Skeletal muscle cell (primary cell): ENCODE measurements around the gene LCLAT1.
"Not testable (repeated sequence)": the region's sequence is repeated elsewhere in the genome, so short reads cannot be mapped to it uniquely, and the experiment has no call there.

Experiments used
- DNase-seq: peaks from one replicate; pipeline ENCODE4 v3.0.0-alpha.2; 2010; ENCODE audit warnings: low read depth
- H3K4me3 ChIP-seq: 2 replicates; pipeline ENCODE4 v1.5.1; 2011; ENCODE audit warnings: low read depth, mild to moderate bottlenecking, control low read depth, low read length, moderate library complexity

LCLAT1 gene

DNA sequence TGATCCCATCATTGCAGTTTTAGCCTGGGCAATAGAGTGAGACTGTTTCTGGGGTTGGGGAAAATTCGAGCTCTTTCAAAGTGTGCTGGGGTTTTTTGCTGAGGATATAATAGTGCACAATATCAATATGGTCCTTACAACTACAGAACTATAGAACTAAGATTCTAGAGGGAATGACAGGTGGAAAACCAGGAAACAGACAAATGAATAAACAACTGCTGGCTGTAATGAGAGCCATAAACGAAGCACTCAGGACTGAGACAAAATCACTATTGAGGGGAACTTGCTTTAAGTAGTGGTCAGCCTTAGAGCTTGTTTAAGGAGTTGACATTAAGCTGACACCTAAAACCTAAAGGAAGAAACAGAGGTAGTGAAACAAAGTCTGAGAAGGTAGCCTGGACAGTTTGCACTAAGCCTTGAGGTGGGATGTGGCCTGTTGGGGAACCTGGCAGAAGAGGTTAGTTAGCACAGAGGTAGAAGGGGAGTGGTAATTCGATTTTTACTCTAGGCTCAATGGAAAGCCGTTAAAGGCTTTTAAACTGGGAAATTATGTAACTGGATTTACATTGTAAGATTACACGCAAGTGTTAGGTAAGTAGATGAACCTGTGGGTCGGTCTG lies 33.8 kb downstream of the LCLAT1 start:
- no peak overlapping the region for H3K4me3 ChIP-seq

DNA sequence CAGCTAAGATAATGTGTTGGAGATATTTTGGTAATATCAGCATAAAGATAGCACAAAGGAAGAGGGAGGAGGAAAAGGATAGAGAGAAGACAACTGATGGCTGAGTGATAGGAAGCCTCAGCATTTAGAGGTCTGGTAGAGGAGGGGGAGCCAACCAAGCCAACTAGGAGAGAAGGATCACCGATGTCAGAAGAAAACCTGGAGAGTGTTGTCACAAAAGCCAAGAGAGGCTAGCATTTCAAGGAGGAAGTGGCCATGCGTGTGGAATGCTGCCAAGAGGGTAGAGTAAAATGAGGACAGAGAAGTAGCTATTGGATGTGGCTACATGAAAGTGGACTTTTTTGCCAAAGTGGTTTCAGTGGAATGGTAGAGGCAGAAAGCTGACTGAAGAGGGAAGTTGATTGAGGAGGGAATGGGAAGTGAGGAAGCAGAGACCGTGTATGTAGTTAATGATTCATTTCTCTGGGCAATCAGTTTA lies 34.3 kb downstream of the LCLAT1 start:
- H3K4me3 ChIP-seq, result no peak overlapping the region
- DNase-seq, result no peak

More for the DNA sequence above, 33.8 kb downstream of the LCLAT1 start:
- DNase-seq, result no peak

DNA sequence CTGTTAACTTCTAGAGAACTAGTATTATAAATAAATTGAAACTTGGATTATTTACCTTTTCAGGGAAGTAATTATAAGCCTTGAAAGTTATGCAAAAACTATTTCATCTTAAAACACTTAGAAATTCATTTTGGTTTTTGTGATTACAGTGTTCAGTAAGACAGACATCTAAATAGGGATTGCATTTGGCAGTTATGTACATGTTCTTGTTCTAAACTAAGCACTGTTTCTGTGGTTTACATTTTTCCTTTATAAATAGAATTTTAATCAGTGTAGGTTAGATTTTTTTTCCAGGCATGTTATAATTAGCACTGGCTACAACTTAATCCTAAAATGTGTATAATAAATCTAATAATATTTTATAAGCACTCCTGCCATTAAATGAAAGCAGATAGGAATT lies 35.0 kb downstream of the LCLAT1 start:
- no peak for DNase-seq
- H3K4me3 ChIP-seq, result no peak overlapping the region

DNA sequence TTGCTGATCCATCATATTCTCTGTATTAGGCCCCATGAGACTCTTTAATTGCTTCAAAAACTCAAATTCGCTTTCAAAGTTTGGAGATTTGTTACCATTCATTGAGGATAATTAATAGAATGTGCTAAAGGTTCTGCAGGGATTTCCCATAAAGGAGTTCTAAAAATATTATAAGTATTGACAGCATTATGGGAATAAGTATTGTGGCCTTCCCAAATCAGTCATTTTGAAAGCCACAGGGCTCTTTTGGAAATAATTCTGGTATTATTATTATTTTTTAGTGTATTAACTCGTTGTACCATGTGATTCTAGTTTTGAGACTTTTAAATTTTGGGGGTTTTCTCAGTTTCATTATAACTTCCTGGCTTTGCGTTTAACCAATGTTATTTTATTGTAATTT lies 37.1 kb downstream of the LCLAT1 start:
- DNase-seq, result no peak
- no peak overlapping the region for H3K4me3 ChIP-seq

DNA sequence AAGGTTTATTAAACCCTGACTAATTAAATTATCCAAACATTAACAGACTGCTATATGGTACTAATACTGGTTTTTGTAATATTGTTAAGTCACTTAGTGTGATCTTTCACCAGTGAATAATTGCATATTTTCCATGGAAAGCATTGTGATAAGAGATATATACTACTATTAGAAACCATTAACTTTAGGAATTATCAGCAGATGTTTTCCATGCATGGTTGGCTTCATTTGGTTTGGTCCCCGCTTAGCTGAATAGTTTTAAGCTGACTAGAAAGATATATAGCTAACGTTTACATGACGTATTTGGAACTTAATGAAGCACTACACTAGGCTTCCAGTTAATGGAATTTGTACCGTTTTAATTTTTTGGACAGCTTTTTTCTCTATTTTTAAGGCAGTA lies 37.9 kb downstream of the LCLAT1 start:
- DNase-seq, result no peak

DNA sequence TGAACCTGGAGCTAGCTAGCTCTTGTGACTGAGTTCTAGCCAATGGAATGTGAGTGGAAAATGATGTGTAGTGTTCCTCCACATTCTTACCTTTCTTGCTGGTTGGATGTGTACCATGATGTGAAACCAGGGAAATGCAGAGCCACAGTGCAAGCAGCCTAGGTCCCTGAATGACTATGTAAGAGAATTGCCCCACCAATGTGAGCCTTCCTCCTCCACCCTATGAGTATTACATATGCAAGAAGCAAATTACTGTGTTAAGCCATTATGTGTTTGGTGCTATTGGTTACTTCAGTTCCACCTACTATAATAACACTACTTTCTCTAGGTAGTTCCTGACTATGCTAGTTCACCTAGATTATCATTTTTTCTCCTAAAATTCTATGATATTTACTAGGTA lies 39.6 kb downstream of the LCLAT1 start:
- H3K4me3 ChIP-seq, result no peak overlapping the region
- no peak for DNase-seq

More for the DNA sequence above, 37.9 kb downstream of the LCLAT1 start:
- no peak overlapping the region for H3K4me3 ChIP-seq

DNA sequence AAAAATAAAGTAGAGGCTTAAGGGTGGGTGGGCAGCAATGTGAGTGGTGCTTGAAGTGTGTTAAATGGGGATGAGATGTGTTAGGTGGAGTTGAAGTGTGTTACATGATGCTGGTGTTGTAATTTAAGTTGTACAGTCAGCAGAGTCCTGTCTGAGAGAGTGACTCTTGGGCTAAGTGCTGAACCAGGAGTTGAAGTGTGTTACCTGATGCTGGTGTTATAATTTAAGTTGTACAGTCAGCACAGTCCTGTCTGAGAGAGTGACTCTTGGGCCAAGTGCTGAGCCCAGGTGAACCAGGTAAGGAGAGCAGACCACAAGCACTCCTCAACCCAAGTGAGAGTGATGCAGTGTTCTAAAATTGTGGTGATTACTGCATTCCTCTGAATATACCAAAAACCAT lies 40.6 kb downstream of the LCLAT1 start:
- H3K4me3 ChIP-seq, result no peak overlapping the region

DNA sequence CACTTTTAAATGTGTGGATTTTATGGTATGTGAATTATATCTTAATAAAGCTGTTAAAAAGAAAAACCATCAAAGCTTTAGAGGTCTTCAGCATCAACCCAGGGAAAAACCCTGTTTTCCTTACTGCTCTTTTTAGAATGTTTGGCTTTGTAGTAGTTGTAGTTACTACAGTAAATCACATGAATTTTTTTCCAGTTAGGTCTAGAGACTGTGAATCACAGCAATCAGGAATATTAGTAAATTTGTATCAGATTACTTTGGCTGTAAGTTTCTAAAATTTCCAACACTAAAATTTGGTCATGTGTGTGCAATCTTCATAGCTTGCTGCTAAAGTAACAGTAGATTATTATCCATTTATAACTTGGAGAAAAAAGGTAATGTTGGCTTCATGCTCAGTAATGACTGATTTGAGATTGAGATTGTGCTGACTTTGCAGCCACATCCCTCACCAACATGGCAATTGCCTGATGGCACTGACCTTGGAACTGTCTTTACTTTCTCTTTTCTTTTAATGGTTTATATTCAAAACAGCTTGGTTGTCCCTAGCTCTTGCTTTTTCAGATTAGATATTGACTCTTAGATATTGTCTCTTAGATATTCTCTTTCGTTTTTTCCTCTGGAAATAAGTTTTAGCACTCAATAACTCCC lies 41.1 kb downstream of the LCLAT1 start:
- H3K4me3 ChIP-seq, result no peak overlapping the region
- DNase-seq, result no peak

More for the DNA sequence above, 40.6 kb downstream of the LCLAT1 start:
- DNase-seq, result no peak

DNA sequence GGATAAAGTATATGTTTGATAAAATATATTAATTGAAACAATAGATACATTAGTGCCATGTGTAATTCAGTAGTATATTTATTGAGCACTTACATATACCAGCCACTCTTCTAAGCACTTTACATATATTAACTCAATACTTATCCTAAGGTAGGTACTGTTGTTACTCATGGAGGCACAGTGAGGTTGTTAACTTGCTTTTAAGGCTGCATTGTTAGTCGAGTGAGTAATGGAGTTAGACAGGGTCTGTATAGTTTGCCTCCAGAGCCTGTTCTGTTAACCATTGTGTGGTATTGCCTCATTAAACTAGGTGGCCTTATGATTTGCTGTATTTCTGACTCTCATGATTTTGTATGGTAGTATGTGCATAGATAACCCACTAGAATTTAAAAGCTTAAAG lies 44.2 kb downstream of the LCLAT1 start:
- no peak overlapping the region for H3K4me3 ChIP-seq
- no peak for DNase-seq

DNA sequence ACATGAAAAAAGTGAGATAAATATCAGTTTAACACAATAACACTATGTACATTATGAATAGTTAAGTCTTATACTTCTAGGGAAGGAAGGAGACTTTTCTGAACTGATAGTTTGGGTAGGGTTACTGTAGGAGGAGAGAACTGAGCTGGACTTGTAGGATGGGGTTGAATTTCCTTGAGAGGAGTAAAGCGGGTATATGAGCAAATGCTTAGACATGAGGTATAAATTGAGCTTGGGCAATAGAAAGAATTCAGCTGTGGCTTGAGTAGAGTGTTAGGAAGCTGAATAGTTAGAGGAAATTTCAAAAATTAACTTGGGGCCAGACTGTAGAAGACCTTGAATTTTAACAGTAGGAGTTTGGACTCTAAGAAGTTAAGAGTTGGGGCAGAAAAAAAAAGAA lies 45.1 kb downstream of the LCLAT1 start:
- no peak for DNase-seq
- H3K4me3 ChIP-seq, result no peak overlapping the region

DNA sequence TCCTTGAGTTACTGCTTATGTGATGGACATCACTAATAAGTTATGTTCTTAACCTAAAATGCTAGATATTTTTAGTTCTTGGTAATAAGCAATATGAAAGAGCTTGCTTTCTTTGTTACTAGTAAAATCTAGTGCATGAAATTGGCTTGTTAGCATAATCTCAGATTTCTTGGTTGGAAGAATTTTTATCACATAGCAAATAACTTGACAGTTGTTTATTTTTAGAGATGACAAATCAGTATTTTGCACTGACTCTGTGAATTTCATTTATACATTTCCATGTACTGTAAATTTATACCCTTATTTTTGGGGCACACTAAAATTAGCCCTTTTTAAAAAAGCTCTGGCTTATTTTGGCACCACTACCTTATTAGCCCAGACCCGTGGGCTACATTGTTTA lies 45.6 kb downstream of the LCLAT1 start:
- no peak overlapping the region for H3K4me3 ChIP-seq
- DNase-seq, result no peak

DNA sequence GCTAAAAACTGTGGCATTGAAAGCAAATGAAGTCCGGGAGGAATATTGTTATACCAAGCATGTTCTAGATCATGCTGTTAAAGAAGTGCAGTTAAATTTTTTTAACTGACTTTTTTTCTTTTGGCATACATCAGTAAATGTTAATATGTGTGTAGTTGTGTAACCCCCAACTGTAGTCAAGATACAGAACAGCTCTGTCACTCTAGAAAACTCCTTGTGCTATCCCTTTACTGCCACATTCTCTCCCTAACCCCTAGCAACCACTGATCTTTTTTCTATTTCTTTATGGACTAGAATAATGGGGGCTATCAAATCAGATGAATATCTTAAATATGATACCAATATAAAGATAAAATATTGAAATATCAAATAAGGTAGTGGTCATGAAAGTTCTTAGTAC lies 46.4 kb downstream of the LCLAT1 start:
- no peak for DNase-seq
- no peak overlapping the region for H3K4me3 ChIP-seq

DNA sequence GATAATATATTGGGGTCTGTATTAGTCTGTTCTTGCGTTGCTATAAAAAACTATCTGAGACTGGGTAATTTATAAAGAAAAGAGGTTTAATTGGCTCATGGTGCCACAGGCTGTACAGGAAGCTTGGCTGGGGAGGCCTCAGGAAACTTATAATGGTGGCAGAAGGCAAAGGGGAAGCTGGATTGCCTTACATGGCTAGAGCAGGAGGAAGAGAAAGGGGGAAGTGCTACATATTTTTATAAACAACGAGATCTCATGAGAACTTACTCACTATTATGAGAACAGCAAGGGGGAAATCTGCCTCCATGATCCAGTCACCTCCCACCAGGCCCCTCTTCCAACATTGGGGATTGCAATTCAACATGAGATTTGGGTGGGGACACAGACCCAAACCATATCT lies 48.9 kb downstream of the LCLAT1 start:
- H3K4me3 ChIP-seq, DNase-seq: not testable (repeated sequence)

DNA sequence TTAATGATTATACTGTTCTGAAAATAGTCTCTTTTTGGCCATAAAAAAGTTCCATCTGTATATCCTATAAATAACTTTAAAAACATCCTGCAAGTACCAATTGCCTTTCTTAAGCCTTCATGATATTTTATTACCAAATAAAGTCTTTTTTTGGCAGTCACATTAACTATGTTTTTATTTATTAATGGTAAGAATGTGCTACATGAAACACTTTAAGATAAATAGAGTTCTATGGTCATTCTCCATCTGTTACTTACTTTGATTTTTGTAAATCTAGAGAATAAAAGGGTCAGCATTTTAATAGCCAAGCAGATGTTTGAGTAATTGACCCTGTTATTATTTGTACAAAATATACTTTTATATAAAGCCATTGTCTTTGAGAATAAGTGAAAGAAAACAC lies 52.6 kb downstream of the LCLAT1 start:
- H3K4me3 ChIP-seq, result no peak overlapping the region
- no peak for DNase-seq

DNA sequence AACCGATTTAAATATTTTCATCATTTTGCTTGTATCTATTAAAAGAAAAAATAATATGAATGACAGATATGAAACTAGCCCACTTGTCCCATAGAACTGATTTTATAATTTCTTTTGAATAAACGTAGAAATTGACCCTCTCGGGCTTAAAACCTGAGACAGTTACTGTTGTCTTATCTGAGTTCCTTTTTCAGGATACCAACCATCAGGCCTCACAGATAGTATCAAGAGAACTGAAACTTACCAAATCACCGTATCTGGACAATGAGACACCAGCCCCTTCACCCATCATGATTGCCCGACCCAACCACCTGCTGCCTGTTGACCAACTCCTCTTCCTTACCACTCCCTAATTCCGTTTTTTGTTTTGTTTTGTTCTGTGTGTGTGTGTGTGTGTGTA lies 53.7 kb downstream of the LCLAT1 start:
- no peak for DNase-seq

DNA sequence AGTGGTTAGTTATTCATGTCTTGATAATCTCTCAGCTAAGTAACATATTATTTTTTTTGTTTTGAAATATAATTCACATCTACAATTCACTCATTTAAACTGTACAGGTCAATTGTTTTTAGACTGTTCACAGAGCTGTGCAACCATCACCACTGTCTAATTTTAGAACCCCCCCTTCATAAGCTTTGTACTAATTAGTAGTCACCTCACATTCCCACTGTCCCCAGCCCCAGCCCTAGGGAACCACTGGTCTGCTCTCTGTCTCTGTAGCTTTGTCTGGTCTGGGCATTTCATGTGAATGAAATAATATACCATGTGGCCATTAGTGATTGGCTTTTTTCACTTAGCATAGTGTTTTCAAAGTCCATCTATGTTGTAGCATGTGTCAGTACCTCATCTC lies 55.3 kb downstream of the LCLAT1 start:
- no peak overlapping the region for H3K4me3 ChIP-seq
- DNase-seq, result no peak

More for the DNA sequence above, 53.7 kb downstream of the LCLAT1 start:
- H3K4me3 ChIP-seq, result no peak overlapping the region

DNA sequence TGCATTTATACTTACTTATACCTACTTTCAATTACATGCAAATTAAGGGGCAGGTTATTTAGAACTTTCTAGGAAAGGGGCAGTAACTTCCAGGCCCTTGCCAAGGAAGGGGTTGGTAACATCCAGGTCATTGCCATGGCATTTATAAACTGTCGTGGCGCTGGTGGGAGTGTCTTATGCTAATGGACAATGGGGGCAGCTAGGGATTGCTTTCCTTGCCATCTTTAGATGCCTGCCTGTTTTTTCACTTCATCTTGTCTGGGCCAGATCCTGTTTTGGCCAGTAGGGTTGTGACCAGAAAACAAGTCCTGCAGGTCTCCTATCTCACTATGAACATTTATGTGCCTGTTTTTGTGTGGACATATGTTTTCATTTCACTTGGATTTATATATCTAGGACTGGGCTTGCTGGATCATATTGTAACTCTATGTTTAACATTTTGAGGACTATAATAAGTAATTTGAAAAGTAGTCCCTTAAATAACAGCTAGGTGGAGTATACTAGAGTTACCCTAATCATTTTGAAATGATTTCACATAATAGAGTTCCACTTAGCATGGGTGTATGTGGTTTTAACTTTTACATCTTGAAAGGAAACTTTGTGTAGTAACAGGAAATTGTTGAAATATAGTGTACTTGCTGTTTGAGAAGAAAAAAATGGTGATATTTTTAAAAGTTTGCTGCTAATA lies 56.1 kb downstream of the LCLAT1 start:
- no peak for DNase-seq

DNA sequence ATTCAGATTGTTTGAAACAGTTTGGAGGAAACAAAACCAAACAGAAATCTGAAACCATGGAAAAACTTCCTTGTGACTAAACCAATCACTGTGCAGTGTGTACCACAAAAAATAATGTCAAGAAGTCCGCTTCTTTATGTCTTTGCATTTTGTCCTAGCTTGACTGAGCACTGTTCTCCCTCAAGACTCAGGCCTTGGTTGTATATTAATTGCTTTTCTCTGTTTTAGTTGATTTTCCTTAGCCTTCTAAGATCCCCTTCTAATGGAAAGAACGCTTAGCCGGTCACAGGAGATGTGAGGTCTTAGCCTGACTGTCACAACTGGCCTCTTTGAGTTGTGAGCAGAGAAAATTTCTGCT lies 56.6 kb downstream of the LCLAT1 start:
- H3K4me3 ChIP-seq, result no peak overlapping the region
- no peak for DNase-seq

More for the DNA sequence above, 56.1 kb downstream of the LCLAT1 start:
- H3K4me3 ChIP-seq, result no peak overlapping the region

DNA sequence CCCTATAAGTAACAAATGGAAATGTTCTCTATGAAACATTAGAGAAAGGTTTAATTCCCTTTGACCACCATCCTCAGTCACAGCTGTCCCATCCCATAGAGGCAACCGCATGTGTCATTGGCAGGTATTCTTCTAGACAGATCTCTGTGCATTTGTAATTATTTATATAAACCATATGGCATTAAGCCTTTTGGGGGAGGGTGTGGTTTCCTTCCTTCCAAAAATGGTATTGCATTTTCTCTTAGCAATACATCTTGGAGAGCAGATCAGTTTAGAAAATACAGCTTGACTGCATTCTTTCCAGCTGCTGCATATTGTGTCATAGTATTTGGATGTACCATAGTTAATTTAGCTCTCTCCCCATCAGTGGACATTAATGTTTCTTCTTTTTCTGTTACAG lies 57.7 kb downstream of the LCLAT1 start:
- DNase-seq, result no peak
- H3K4me3 ChIP-seq, result no peak overlapping the region

DNA sequence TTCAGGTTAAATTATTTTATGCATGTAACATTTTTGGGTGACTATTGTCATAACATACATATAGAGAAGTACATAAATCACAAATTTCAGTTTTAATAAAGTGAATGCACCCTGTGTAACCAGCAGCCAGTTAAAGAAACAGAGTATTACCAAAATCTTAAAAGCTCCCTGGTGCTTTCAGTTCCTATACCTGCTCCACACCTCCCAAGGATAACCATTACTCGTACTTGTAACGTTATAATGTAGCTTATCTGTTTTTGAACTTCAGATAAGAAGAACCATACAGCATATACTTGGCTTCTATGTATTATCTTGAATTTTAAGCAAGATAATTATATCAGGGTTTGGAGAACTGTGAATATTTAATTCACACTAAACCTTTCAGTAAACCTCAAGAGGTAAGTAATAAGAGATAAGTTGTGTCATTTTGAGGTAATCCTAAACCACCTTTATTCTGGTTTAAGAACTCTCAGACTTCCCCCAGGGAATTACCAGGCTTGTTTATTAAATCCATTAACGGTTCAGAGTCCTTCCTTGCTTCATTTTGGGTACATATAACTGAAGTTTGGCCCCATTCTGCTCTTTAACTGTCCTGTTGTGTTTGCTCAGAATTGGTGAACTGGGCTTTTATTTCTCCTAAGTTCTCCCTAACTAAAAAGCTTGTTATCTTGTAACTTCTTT lies 58.6 kb downstream of the LCLAT1 start:
- no peak for DNase-seq
- H3K4me3 ChIP-seq, result no peak overlapping the region
